CD4-positive, alpha-beta T cell treated with Interleukin-17A for 1 hour (primary cell): ENCODE measurements around the gene MAPK14.
"Not testable (repeated sequence)": the region's sequence is repeated elsewhere in the genome, so short reads cannot be mapped to it uniquely, and the experiment has no call there.

ENCODE experiments used
- DNase-seq: peaks from one replicate; pipeline ENCODE4 v3.0.0-alpha.2; 2020

MAPK14 gene

GRCh38 chr6:36125575-36125974 is 98.0 kb downstream of the MAPK14 start:
- no peak for DNase-seq

- DNase-seq, result no peak
These were observed 98.5 kb downstream of the MAPK14 start for GRCh38 chr6:36126121-36126520.

- no peak for DNase-seq
These were observed 99.2 kb downstream of the MAPK14 start for GRCh38 chr6:36126553-36127458.

DNA sequence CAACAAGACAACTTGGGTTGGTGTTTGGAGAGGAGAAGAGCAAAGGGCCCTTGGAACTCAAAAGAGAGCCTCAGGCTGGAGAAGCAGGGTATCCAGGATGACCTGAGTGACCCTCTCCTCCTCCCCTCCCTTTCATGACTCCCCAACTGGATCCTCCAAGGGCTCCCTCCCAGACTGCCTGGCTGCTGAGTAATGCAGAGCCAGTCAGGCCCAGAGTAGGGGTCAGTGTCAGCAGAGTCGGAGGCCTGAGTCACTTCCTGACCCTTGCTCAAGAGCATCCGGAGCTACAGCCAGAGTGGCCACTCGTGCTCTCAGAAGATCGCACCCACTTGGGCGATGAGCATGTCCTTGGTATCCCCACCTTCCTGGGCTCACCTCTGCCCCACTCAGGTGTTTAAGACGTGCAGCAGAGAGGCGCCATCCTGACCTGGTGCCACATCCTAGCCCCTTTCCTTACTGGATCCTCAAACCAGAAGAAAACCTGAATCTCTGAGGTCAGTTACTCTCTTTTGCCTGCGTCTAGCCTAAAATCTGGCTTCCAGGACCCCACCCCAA is 99.9 kb downstream of the MAPK14 start:
- DNase-seq, result no peak

DNA sequence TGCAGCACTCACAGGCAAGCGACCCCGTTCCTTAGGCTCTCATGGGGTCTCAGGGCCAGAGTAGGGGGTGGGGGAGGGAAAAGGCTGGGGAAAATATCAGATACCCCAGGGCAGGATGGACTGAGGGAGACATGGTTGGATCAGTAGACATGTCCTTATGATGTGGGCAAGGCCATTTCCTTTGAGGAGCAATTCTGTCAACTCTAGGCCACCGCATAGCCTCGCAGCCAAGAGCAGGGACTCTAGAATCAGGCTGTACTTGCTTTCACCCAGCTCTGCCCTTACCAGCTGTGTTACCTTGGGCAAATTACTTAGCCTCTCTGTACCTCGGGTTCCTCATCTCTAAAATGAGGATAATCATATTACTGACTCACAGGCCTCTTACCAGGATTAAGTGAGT is 100.5 kb downstream of the MAPK14 start:
- DNase-seq, result no peak

GRCh38 chr6:36128793-36129192 is 101.2 kb downstream of the MAPK14 start:
- no peak for DNase-seq

DNA sequence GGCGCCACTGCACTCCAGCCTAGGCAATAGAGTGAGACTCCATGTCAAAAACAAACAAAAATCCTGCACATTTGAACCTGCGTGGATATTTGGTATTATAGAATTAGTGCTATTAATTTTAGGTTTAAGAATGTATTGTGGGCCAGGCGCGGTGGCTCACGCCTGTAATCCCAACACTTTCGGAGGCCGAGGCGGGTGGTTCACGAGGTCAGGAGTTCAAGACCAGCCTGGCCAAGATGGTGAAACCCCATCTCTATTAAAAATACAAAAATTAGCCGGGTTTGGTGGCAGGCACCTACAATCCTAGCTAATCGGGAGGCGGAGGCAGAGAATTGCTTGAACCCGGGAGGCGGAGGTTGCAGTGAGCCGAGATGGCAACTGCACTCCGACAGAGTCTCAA is 101.7 kb downstream of the MAPK14 start:
- not testable (repeated sequence) for DNase-seq

DNA sequence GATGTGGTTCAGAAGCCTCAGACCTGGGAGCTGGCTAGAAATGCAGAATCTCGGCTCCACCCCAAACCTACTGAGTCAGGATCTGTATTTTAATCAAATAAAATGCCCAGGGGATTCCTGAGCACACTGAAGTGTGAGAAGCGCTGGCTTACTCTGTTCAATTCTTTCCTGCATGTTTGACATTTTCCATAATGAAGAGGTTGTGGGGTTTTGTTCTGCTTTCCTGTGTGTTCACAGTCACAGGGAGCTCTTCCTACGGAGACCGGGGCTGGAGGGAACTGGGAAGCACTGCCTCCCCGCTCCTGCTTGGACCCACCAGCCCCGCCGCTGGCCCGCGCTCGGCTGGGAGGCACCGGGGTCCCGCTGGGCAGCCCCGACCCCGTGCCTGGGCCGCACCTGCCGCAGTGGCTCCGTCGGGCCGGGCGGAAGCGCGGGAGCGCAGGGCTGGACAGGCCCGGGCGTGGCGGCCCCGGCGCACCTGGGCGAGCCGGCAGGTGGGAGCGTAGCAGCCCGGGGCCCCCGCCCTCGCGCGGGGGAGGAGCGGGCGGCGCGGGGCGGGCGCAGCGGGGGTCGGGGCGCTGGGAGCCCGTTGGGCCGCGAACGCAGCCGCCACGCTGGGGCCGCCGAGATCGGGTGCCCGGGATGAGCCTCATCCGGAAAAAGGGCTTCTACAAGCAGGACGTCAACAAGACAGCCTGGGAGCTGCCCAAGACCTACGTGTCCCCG is 102.5 kb downstream of the MAPK14 start, which contains the start of gene MAPK13:
TSS of gene MAPK13 (plus strand) at position 573 of the 726 bp plus-strand sequence. CDS start at position 643, 70 bp downstream.
- DNase-seq, result peak; percentile 16

DNA sequence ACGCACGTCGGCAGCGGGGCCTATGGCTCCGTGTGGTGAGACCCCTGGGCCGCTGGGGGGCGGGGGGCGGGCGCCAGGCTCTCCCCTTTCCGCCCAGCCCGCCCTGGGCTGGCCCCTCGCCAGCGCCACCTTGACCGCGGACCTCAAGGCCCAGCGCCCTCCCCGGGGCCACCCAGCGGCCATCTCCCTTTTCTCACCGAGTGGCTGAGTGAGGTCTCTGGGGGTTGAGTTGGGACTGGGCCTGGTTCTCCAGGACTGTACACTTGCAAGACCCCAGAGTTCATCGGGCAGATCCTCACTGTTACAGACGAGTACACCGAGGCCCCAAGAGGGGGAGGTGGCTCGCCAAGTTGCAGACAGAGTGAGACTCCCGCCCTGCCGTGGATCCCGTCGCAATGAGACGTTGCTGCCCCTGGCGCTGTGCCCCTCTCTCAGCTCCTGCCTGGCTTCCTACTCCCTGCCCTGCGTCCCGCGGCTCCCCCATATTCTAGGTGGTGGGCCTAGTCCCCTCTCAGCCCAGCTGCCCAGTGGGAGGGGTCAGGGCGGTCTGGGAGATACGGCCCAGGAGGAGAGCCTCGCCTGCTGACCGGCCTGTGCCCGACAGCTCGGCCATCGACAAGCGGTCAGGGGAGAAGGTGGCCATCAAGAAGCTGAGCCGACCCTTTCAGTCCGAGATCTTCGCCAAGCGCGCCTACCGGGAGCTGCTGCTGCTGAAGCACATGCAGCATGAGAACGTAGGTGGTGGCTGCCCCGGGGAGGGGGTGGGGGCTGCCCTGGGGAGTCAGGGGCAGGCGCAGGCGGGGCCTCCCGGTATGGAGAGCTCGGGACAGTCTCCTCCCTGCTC is 103.3 kb downstream of the MAPK14 start:
- DNase-seq, result peak; percentile 61

DNA sequence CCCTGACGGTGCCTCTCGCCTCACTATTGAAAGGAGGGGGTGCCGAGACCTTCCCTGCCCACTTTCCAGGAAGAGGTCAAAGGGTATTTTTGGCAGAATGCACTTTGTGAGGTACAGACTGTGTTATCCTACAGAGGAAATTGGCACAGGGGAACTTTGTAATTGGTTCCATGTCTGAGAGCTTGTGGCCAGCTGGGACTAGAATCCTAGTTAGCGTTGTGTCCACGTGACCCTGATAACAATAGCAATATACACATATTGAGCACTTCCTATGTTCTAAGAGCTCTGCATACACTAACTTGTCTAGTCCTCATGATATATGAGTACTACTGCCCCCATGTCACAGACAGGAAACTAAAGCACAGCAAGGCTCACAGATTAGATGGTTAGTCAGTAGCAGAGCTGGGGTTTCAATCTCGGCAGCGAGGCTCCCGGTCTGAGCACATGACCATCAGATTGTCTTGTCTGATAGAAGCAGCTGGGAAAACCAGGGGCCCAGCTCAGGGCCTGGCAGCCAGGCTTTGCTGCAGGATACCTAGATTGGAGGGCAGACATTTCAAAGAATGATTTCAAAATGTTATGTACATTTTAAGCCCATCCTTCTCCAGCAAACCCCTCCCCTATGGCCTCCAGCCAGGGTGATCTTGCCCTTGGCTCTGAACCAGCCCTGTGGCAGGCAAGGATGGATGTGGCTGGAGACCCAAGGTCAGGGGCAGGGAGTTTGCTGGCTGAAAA is 104.1 kb downstream of the MAPK14 start:
- peak; percentile 67 for DNase-seq

DNA sequence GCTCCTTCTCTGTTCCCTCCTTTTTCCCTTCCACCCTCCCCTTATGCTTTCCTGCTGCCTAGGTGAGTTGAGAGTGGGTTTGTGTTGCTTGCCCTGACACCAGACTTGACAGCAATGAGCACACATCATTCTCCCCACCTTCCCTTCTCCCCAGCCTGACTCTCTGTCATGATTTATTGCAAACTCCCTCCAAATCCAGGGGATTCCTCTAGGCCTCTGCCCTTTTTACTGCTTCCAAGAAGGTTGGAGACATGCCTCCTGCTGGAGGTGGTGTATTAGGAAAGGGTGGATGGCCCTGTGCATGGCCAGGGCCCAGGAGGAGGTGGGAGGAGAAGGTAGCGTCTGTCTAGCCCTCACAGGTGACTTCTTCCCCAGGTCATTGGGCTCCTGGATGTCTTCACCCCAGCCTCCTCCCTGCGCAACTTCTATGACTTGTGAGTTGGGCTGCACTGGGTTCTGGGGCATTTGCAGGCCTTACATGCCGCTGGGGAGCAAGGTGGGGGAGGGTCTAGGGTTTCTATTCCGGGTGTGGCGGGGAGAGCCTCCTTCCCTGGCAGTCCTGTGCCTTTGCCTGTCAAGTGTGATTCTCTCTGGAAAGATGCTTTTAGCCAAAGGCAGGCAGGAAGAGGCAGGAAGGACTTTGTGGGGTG is 104.8 kb downstream of the MAPK14 start:
- DNase-seq, result no peak

DNA sequence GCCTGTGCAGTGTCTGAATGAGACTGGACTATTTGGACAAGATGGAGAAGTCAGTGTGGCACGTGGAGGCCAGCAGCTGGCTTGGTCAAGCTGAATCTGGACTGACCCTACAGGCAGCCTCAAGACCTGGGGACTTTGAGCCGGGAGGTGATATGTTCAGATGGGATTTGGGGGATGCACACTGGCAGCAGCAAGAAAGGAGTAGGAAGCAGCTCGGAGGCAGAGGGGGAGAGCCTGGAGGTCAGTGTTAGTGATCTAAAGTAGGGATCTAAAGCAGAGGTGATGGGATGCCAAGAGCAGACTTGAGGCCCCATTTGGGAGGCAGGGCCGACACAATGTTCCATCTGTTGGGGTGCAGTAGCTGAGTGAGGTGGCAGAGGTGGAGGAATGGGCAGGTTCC is 105.5 kb downstream of the MAPK14 start:
- no peak for DNase-seq

DNA sequence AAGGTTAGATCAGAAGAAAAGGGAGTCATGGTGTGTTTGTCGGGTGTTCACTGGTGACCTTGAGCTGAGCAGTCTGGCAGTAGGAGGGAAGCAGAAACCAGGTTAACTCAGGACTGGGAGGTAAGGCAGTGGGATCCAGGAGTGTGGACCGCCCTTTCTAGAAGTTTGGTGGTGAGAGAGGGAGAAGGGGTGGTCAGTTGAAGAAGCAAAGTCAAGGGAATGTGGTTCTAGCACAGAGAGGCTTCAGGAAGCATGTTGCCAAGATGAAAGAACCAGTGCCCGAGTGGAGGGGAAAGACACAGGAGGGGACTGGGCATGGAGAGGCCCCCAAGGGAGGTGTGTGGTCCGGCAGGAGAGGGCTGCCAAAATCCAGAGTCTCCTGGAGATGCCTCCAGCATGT is 106.3 kb downstream of the MAPK14 start:
- DNase-seq, result no peak

DNA sequence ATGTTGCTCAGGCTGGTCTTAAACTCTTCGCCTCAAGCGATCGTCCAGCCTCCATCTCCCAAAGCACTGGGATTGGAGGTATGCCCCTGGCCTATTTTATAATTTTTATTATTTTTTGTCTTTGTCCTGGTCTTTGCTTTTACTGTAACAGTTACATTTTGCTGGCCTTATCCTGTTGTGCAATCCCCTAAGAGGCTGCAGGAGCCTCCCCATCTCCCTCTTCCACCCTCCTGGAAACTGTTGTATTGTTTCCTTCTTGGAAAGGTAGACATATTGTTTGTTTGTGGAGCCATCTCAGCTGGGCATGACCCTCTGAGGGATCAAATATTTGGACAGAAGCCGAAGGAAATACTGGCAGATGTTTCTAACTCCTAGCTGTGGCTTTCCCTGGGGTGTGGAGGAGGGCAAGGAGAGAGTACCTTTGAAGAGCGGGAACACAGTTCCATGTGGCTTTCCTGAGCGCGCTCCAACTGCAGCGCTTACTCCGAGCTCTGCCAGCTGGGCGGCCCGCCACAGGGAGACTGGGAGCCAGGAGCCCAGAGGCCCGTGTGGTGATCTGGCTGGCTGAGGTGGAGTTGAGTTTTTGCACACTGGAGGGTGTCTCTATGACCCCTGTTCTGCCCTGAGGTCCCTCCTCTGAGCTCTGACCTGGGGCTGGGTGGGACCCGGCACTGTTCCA is 107.6 kb downstream of the MAPK14 start:
- no peak for DNase-seq

DNA sequence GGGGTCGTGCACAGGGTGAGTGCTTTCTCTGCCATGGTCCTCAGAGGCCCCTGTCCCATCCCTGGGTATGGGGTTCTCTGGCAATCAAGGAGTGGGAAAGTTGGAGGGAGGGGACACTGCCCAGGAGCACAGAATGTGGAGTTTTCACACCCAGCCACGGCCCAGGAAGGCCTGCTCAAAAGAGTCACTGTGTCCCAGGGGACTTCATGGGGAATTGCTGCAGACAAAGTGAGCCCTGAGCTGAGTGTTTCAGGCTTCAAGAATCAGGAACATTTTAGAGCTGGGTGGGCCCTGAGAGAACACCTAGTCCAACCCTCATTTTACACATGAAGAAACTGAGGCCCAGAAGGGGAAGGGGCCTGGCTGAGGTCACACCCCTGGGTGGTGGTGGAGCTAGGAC is 108.4 kb downstream of the MAPK14 start:
- DNase-seq, result no peak

- no peak for DNase-seq
These were observed 108.9 kb downstream of the MAPK14 start for GRCh38 chr6:36136551-36136950.

- DNase-seq, result no peak
These were observed 111.1 kb downstream of the MAPK14 start for GRCh38 chr6:36138667-36139066.

- DNase-seq, result peak; percentile 25
These were observed 111.8 kb downstream of the MAPK14 start for GRCh38 chr6:36139431-36139830.

DNA sequence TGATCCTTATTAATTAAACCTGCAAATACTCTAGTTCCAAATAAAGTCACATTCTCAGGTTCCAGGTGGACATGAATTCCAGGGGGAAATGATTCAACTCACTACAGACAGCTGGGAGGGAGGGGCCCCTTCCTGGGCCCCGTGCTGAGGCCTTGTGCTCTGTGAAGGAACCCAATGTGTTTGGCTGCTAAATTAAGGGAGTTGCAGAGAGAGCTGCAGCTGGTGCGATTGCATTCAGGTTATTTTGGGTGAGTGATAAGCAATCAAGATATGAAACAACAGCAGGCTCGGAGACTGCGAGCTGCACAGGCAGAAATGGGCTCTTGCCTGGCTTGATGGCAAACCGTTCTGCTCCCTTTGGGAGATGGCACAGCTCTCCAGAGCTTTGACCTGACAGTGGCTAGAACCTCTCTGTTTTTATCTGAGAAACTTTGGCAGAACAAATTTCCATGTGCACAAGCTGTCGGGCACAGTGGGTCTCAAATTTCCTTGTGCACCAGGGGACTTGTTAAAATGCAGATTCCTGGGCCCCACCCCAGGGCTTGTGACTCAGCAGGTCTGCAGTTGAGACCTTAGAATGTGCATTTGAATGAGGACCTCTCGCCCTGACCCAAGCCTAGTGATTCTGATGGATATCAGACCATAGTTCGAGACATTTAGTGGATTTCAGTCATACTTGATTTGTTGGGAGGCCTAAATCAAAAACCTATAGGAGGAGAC is 112.5 kb downstream of the MAPK14 start:
- no peak for DNase-seq

GRCh38 chr6:36141091-36141490 is 113.5 kb downstream of the MAPK14 start:
- DNase-seq, result no peak
